Calu3 (cell line): ENCODE data around the gene NEB. TPM values are rescaled to one million over a fixed set of nuclear protein-coding genes. Genes with fewer than 3 reads are reported as not detected.

ENCODE experiments used
- BruUV-seq: library from RNA; stranded (reverse); fragments of 400-500 nt; replicated peaks from 2 replicates; lab custom pipeline; 2021; lab: Mats Ljungman, UMichigan
- CTCF ChIA-PET: fragments of 300-600 bp; sonication (Branson Sonifier 250); formaldehyde crosslinking; loops from one replicate; lab custom pipeline; 2022; ENCODE audit warnings: antibody characterized with exemption; lab: Charles Lee
- DNase-seq: peaks from one replicate; pipeline ENCODE4 v3.0.0; 2022
- H3K27ac Mint-ChIP-seq: one replicate; pipeline ENCODE4 v1.8.0; 2022; ENCODE audit warnings: mixed read lengths; ENCODE audit not compliant: unreplicated experiment
- H3K27me3 Mint-ChIP-seq: one replicate; pipeline ENCODE4 v1.8.0; 2022; ENCODE audit warnings: mixed read lengths; ENCODE audit not compliant: unreplicated experiment
- H3K36me3 Mint-ChIP-seq: one replicate; pipeline ENCODE4 v1.8.0; 2022; ENCODE audit warnings: mild to moderate bottlenecking, moderate library complexity, mixed read lengths; ENCODE audit not compliant: insufficient read depth, unreplicated experiment
- H3K4me1 Mint-ChIP-seq: one replicate; pipeline ENCODE4 v1.8.0; 2022; ENCODE audit warnings: mild to moderate bottlenecking, low read depth, mixed read lengths; ENCODE audit not compliant: unreplicated experiment
- H3K4me3 Mint-ChIP-seq: one replicate; pipeline ENCODE4 v1.8.0; 2022; ENCODE audit warnings: mild to moderate bottlenecking, low read depth, moderate library complexity, mixed read lengths; ENCODE audit not compliant: unreplicated experiment
- H3K9me3 Mint-ChIP-seq: one replicate; pipeline ENCODE4 v1.8.0; 2022; ENCODE audit warnings: low read depth, mixed read lengths; ENCODE audit not compliant: unreplicated experiment
- intact Hi-C: fragments of 100-400 bp; cut with micrococcal nuclease; formaldehyde crosslinking; loops from one replicate; pipeline ENCODE4 v1.10.0; 2022; ENCODE audit not compliant: unreplicated experiment
- total RNA-seq: library from RNA; stranded (reverse); gene quantifications from 2 replicates; pipeline ENCODE4 v1.2.3, GENCODE V29; 2022
- TF ChIP-seq, protein P1 (sequence below): fragments of 200-600 bp; IDR thresholded peaks from one replicate; pipeline ENCODE4 v1.8.0; 2022; ENCODE audit warnings: antibody characterized with exemption; ENCODE audit not compliant: unreplicated experiment

NEB gene
- total RNA-seq, 1 experiment from 2014 or later: 27.5 TPM

DNA sequence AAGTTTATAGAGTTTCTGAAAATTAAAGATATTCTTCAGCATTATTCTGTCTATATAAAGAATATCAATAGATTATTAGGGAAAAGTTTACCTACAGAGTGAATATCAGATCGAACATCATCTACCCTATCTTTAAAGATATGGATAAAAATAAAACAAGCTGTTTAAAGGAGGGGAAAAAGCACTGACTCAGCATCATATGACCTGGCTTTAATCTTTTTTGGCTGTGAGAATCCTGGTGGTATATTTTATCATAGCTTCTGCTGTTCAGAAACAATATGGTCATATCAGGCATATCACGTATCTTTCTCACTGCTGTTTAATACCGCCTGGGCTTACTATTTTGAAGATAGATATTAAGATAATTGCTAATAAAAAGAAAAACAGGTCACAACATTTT is 80.2 kb downstream of the NEB start:
- no peak overlapping the region for H3K4me3 Mint-ChIP-seq
- H3K27me3 Mint-ChIP-seq: no peaks in the 10 kb centered on the region
- H3K36me3 Mint-ChIP-seq: no peaks in the 10 kb centered on the region
- DNase-seq: no peak
- BruUV-seq: no TSS peak
- TF ChIP-seq, protein P1, sequence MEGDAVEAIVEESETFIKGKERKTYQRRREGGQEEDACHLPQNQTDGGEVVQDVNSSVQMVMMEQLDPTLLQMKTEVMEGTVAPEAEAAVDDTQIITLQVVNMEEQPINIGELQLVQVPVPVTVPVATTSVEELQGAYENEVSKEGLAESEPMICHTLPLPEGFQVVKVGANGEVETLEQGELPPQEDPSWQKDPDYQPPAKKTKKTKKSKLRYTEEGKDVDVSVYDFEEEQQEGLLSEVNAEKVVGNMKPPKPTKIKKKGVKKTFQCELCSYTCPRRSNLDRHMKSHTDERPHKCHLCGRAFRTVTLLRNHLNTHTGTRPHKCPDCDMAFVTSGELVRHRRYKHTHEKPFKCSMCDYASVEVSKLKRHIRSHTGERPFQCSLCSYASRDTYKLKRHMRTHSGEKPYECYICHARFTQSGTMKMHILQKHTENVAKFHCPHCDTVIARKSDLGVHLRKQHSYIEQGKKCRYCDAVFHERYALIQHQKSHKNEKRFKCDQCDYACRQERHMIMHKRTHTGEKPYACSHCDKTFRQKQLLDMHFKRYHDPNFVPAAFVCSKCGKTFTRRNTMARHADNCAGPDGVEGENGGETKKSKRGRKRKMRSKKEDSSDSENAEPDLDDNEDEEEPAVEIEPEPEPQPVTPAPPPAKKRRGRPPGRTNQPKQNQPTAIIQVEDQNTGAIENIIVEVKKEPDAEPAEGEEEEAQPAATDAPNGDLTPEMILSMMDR: no peak
- H3K4me1 Mint-ChIP-seq: no peaks in the 10 kb centered on the region
- intact Hi-C loops: no loop called here
- peaks cover 3% of the 10 kb centered on the region for H3K9me3 Mint-ChIP-seq
- H3K27ac Mint-ChIP-seq: no peak overlapping the region
- CTCF ChIA-PET: no interaction called here

DNA sequence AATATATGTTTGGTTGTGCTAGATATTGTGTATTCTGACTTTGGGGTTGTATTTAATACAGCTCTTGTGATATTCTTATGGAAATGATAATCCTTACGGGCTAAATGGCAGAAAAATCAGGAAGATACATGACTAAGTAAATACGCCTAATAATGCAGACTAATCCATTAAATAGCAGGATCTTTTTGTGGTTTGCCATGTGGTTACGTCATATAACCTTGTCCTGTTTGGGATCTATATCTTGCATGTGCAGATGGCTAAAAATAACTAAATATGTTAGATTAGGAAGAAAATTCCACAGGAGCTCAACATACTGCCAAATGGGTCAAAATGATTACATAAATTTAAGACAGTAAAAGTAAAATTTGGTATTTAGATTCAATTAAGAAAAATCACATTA is 83.0 kb downstream of the NEB start:
- intact Hi-C loops: no loop called here
- no peaks in the 10 kb centered on the region for H3K9me3 Mint-ChIP-seq
- CTCF ChIA-PET: interaction anchor here (0.6 kb wide), 1 partner anchor 34 kb away, joined by 4 read pairs; no protein-coding TSS in a partner anchor
- H3K27ac Mint-ChIP-seq: no peak overlapping the region
- H3K4me3 Mint-ChIP-seq: no peak overlapping the region
- no peak for DNase-seq
- TF ChIP-seq, protein P1: no peak
- H3K4me1 Mint-ChIP-seq: no peaks in the 10 kb centered on the region
- H3K36me3 Mint-ChIP-seq: no peaks in the 10 kb centered on the region
- no peaks in the 10 kb centered on the region for H3K27me3 Mint-ChIP-seq
- BruUV-seq: no TSS peak

DNA sequence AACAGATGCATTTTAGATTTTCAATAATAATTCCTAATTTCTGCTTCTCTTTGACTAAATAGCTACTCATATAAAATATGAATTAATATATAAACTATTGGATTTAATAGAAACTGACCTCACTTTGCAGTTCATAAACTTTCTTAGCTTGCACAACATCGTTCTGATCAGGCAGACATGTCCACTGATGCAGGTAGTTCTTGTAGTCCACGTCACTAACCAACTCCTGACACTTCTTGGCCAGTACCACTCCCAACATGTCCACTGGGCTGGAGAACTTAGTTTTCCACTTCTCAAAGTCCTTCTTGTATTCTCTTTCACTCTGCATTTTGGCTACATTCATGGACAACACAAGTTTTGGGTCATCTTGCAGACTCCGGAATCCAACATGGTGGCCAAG is 83.8 kb downstream of the NEB start:
- no peaks in the 10 kb centered on the region for H3K9me3 Mint-ChIP-seq
- H3K4me3 Mint-ChIP-seq: no peak overlapping the region
- intact Hi-C loops: no loop called here
- DNase-seq: no peak
- H3K27ac Mint-ChIP-seq: no peak overlapping the region
- BruUV-seq: no TSS peak
- TF ChIP-seq, protein P1: no peak
- CTCF ChIA-PET: interaction anchor here (0.6 kb wide), 1 partner anchor 33 kb away, joined by 4 read pairs; no protein-coding TSS in a partner anchor
- no peaks in the 10 kb centered on the region for H3K36me3 Mint-ChIP-seq
- no peaks in the 10 kb centered on the region for H3K4me1 Mint-ChIP-seq
- H3K27me3 Mint-ChIP-seq: no peaks in the 10 kb centered on the region

DNA sequence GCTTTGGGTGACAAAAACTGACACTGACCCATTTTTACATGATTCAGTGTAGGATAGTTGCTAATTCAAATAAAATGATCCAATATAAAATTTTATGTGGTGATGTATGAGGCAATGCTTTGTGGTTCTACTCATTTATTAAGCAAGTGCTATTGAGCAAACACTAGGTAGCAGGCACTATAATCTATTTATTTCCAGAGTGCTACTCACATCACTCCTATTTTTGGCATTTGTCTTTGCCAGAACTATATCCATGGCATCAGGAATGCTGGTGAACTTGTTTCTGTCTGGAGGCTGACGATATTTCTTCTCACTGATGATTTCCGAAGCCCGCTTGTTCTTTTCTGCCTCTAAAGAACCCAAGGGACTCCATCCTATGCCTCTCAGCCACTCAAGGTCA is 84.3 kb downstream of the NEB start:
- intact Hi-C loops: loop anchor here (10.0 kb wide), 1 partner anchor 355 kb away; no protein-coding TSS in a partner anchor
- Mint-ChIP-seq H3K4me3 (no peak overlapping the region), H3K9me3 (no peaks in the 10 kb centered on the region), H3K27me3 (no peaks in the 10 kb centered on the region), H3K4me1 (no peaks in the 10 kb centered on the region), H3K36me3 (no peaks in the 10 kb centered on the region), H3K27ac (no peak overlapping the region)
- TF ChIP-seq, protein P1: no peak
- CTCF ChIA-PET: no interaction called here
- BruUV-seq: no TSS peak
- no peak for DNase-seq
